Skeletal muscle satellite cell (primary cell): ENCODE measurements around the gene PTPRT.

Experiments
- H3K27me3 ChIP-seq: 2 replicates; pipeline ENCODE4 v1.7.0; 2013; ENCODE audit warnings: low read length; ENCODE audit not compliant: control insufficient read depth, insufficient read depth
- H3K36me3 ChIP-seq: 2 replicates; pipeline ENCODE4 v1.7.0; 2013; ENCODE audit warnings: mild to moderate bottlenecking, control low read depth, low read length; ENCODE audit not compliant: insufficient read depth
- H3K4me1 ChIP-seq: 2 replicates; pipeline ENCODE4 v1.7.0; 2013; ENCODE audit warnings: low read length; ENCODE audit not compliant: control insufficient read depth, insufficient read depth
- H3K4me2 ChIP-seq: 2 replicates; pipeline ENCODE4 v1.7.0; 2013; ENCODE audit warnings: mild to moderate bottlenecking, low read length
- H3K4me3 ChIP-seq: 2 replicates; pipeline ENCODE4 v1.7.0; 2013; ENCODE audit warnings: low read length
- H3K9ac ChIP-seq: 2 replicates; pipeline ENCODE4 v1.7.0; 2013; ENCODE audit warnings: mild to moderate bottlenecking, low read depth, low read length, moderate library complexity
- H3K9me3 ChIP-seq: replicated peaks from 2 replicates; pipeline ENCODE4 v1.7.0; 2013; ENCODE audit warnings: mild to moderate bottlenecking, control low read depth, low read length

PTPRT gene

DNA sequence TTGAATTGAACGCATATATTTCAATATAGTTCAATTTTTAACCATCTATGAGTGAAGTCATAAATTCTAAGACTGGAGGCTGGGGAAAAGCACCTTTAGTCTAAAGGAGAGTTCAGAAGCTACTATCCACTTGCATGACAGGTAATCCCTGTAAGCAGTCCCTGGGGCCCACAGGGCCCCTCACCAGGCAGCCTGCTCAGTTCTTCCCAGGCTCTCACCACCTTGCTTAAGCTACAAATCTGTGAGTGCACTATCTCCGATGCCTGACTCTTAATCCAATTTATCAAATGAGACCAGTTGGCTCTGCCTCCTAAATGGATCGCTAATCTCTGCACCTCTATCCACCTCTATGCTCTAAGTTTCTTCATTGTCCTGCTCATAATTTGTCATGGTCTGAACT, 413.8 kb downstream of the PTPRT start:
- Histone ChIP-seq H3K9ac (no peak overlapping the region), H3K4me3 (no peak overlapping the region), H3K4me1 (no peaks in the 10 kb centered on the region), H3K9me3 (peaks cover 15% of the 10 kb centered on the region), H3K27me3 (no peaks in the 10 kb centered on the region), H3K4me2 (no peak overlapping the region), H3K36me3 (no peaks in the 10 kb centered on the region)

DNA sequence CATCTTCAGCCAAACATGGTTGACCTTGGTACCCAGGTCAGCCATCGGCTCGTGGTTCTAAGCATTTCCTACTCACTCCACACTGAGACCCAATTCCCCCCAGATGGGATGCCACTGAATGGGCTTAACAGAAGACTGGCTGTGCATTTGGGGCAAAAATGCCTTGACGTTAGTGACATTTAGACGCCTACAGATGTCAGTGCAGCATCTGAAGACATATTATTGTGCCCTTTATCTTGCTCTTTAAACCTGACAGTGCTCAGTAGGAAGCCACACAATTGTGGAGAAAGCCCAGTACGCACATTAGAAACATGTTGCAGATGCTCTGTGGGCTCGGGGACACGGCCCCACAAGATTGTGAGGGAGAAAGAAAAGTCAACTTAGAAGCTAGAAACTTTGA, 414.7 kb downstream of the PTPRT start:
- H3K4me1 ChIP-seq = no peaks in the 10 kb centered on the region
- H3K4me3 ChIP-seq = no peak overlapping the region
- no peaks in the 10 kb centered on the region for H3K27me3 ChIP-seq
- H3K9me3 ChIP-seq = peaks cover 15% of the 10 kb centered on the region
- no peak overlapping the region for H3K9ac ChIP-seq
- H3K36me3 ChIP-seq = no peaks in the 10 kb centered on the region
- H3K4me2 ChIP-seq = no peak overlapping the region

DNA sequence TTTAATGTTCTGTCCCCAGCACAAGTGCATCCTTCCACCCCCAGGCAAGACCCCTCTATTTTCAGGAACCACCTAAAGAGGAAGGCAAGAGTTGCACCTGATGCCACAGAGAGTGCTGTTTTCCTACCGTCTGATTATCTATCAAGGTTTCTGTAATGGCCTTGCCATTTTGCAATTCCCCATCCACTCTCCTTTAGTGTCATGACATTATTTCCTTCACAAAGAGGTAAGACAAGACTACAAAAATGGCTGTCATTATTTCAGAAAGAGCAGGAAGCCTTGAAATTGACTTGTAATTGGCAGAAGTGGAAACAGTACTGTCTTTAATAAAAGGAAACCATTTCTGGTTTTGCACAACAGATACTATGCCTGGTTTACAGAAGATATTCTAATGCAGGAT, 426.7 kb downstream of the PTPRT start:
- Histone ChIP-seq H3K9ac (no peak overlapping the region), H3K4me1 (no peaks in the 10 kb centered on the region), H3K9me3 (peaks cover 8% of the 10 kb centered on the region)

DNA sequence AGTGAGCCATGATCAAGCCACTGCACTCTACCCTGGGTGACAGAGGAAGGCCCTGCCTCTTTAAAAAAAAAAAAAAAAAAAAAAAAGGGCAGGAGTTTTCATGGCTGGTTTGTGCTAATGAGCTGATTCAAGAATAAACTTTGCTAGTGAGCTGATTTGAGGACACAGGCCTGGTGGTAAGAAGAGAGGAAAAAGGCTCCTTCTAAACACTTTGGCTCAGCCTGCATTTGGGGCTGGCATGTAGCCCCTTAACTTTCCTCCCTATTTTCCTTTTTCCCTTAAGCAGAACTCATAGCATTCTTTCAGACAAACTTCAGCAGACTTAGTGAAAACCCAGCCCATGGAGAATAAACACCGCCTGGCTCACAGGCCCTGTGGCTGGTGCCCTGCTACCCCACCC, 432.7 kb downstream of the PTPRT start:
- Histone ChIP-seq H3K9ac (no peak overlapping the region), H3K9me3 (peaks cover 19% of the 10 kb centered on the region), H3K4me1 (no peaks in the 10 kb centered on the region), H3K4me2 (no peak overlapping the region), H3K4me3 (no peak overlapping the region), H3K36me3 (no peaks in the 10 kb centered on the region), H3K27me3 (no peaks in the 10 kb centered on the region)

More for the DNA sequence above, 426.7 kb downstream of the PTPRT start:
- Histone ChIP-seq H3K36me3 (no peaks in the 10 kb centered on the region), H3K4me3 (no peak overlapping the region), H3K27me3 (no peaks in the 10 kb centered on the region), H3K4me2 (no peak overlapping the region)

DNA sequence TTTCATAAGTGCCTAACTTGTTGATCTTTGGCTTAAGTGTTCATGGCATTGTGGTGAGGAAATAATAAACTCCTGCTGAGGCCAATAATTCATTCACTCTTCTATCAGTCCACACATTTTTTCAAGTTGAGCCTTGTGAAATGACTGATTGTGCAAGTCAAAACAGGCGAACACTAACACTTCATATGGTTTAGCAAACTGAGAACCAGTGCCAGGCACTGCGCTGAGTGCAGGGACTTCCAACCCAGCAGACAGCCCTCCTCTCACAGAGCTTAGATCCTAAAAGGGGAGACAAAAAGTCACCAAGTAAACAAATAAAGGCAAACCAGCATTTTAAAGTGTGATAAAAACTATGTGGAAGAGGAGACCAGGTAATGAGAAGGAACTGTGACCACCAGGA, 435.0 kb downstream of the PTPRT start:
- no peaks in the 10 kb centered on the region for H3K27me3 ChIP-seq
- no peak overlapping the region for H3K9ac ChIP-seq
- H3K4me1 ChIP-seq = no peaks in the 10 kb centered on the region
- H3K9me3 ChIP-seq = peaks cover 19% of the 10 kb centered on the region
- H3K4me2 ChIP-seq = no peak overlapping the region
- no peaks in the 10 kb centered on the region for H3K36me3 ChIP-seq
- no peak overlapping the region for H3K4me3 ChIP-seq

DNA sequence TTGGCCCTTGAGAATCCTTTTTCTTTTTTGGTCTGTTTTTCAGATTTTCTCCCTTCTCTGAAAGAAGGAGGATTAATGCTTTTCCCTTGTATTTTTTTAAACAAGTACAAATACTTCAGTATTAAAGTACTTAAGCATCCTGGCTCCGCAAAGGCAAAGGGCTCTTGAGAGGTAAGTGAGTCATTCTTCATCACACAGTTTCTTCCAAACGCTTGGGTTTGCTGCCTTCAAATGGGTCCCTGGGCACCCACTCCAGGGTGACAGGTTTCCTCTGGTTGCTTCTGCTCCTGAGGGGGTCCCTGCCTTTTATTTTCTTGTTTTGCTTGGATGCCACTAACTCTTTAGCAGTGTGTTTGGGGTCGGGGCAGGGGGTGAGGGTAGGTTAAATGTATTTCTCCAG, 437.1 kb downstream of the PTPRT start:
- H3K9me3 ChIP-seq = peaks cover 26% of the 10 kb centered on the region
- H3K27me3 ChIP-seq = no peaks in the 10 kb centered on the region
- no peak overlapping the region for H3K4me3 ChIP-seq
- H3K4me1 ChIP-seq = no peaks in the 10 kb centered on the region
- no peaks in the 10 kb centered on the region for H3K36me3 ChIP-seq
- no peak overlapping the region for H3K4me2 ChIP-seq
- no peak overlapping the region for H3K9ac ChIP-seq

DNA sequence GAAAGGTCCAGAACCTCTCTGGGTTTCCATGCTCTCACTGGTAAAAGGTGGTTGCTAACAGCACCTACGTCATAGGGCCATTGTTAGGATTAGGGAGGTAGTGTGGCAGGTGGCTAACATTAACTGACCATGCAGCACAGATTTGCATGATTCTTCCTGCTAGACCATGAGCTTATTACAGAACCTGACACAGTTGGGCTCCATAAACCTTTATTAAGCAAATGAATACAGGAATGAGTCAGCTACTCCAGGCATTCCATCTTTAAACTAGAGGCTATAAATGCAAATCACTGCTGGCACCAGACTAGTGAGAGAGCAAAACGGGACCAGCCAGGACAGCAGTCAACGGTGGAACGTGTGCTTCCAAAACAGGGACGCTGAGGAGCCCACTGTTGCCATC, 440.1 kb downstream of the PTPRT start:
- Histone ChIP-seq H3K9me3 (peaks cover 20% of the 10 kb centered on the region), H3K27me3 (no peaks in the 10 kb centered on the region), H3K4me2 (no peak overlapping the region), H3K36me3 (no peaks in the 10 kb centered on the region), H3K9ac (no peak overlapping the region), H3K4me3 (no peak overlapping the region), H3K4me1 (no peaks in the 10 kb centered on the region)

DNA sequence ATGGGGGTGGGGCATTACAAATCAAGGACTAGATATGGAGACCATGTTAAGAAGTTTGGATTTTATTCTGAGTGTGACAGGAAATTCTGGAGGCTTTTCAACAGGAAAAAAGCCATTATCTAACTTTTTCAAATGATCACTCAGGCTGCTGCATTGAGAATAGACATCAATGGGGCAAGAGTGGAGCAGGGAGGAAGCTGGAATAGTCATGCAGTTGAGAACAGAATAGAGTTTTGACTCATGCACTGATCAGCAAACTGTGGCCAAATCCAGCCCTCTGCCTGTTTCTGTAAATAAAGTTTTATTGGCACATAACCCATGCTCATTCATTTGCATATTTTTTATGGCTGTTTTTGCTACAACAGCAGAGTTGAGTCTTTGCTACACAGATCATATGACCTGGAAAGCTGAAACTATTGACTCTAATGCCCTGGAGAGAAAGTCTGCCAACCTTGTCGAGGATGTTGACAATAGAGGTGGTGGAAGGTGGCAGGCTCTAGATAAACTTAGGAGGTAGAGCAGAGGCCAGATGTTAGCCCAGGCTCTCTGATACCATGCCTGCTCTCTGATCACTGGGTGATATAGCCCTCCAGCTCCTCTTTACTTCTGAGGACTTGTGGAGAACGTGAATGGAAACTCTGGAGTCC, 441.8 kb downstream of the PTPRT start:
- H3K4me1 ChIP-seq = no peaks in the 10 kb centered on the region
- no peak overlapping the region for H3K9ac ChIP-seq
- H3K27me3 ChIP-seq = no peaks in the 10 kb centered on the region
- H3K4me2 ChIP-seq = no peak overlapping the region
- no peaks in the 10 kb centered on the region for H3K36me3 ChIP-seq
- H3K4me3 ChIP-seq = no peak overlapping the region
- H3K9me3 ChIP-seq = peaks cover 21% of the 10 kb centered on the region

DNA sequence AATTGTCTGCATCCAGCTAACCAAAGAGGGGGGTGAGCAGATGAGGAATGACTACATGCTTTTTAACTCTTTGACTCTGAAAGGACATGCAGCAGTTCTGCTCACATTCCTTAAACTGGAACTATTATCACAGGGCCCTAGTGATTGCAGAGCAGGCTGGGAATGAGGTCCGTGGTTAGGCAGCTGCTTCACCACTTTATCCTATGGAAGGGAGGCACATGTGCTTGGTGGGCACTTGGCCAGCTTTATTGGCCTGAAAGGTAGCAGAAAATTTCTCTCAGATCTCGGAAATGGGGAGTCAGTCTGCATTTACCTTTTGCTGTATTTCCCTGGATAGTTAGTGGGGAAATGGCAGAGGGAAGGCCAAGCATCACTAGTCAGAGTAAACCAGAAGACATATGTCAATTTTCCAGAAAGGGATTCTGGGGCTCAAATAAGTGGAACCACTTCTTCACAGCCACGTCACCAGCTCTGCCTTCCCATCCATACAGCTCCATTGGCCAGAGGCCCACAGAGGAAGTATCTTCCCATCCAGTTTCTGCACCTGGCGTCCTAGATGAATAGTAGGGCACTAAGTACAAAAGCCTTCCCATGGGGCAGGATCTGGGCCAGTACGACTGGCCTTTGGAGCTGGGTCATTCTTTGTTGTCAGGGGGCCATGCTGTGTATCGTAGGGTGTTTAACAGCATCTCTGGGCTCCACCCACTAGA, 444.8 kb downstream of the PTPRT start:
- H3K9me3 ChIP-seq = peaks cover 27% of the 10 kb centered on the region
- H3K9ac ChIP-seq = no peak overlapping the region
- H3K4me3 ChIP-seq = no peak overlapping the region
- H3K4me2 ChIP-seq = no peak overlapping the region
- H3K27me3 ChIP-seq = no peaks in the 10 kb centered on the region
- H3K4me1 ChIP-seq = no peaks in the 10 kb centered on the region
- H3K36me3 ChIP-seq = no peaks in the 10 kb centered on the region

DNA sequence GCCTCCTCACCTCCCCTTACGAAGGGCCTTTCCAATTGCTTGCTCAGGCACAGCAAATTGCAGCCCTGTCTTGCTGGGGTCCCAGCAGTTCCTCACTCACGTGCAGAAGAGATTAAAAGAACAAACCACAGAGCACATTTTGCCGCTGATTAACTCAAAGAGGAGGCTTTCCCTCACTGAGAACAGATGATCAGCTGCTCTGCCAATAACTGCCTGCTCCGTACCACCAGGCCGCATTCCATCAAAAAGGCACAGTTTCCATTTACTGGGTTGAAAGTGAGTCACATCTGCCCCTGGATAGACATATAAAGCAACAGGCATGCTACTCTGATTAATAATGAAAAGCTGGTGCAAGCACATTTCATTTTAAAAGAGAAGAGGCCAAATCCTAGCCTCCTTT, 446.8 kb downstream of the PTPRT start:
- Histone ChIP-seq H3K27me3 (no peaks in the 10 kb centered on the region), H3K9ac (no peak overlapping the region), H3K4me3 (no peak overlapping the region), H3K36me3 (no peaks in the 10 kb centered on the region), H3K4me1 (no peaks in the 10 kb centered on the region), H3K9me3 (peaks cover 18% of the 10 kb centered on the region), H3K4me2 (no peak overlapping the region)

DNA sequence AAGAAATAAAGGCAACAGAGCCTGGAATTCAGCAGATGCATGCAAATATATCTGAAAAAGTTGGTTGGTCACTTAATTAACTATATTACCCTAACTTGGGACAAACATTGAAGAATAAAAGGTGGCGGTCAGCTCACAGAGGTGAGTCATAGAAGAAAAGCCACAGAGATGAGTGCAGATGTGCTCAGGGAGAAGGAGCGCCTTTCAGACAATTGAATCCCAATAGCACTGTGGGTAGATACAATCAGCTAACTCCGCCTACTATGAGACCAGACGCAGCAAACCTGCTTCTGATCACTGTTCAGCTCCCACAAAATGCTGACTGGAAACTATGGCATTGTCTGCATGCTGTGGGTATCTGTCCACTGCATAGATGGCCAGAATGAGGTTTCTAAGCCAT, 447.8 kb downstream of the PTPRT start:
- no peaks in the 10 kb centered on the region for H3K27me3 ChIP-seq
- H3K36me3 ChIP-seq = no peaks in the 10 kb centered on the region
- no peak overlapping the region for H3K4me3 ChIP-seq
- no peaks in the 10 kb centered on the region for H3K4me1 ChIP-seq
- no peak overlapping the region for H3K9ac ChIP-seq
- H3K9me3 ChIP-seq = peaks cover 18% of the 10 kb centered on the region
- H3K4me2 ChIP-seq = no peak overlapping the region

DNA sequence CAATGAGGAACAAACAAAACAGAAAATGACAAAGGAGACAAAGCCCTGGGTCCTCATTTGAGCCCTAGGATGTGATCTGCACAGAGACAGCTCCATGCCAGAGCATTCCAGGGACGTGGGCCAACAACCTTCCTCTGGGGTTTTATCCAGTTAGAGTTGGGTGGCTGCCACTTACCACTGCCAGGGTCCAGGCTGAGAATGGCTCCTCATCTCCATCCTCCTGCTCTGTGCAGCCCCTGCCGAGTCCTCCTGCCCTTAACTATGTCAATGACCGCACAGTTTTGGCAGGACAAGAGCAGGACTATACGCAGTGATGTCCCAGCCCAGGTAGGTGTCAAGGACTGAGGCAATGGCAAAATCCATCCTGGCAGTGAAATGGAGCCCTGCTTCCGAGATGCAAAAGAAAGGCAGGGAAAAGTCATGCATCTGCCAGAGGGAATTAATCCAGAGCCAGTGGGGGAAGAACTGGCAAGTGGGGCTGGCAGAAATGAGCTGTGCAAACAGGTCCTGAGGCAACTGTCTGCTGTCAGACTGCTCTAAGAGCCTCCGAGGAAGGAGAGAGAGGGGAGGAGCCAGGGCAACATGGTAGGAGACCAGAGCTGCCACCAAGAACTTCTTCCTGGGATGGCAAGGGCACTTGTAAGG, 449.4 kb downstream of the PTPRT start:
- no peaks in the 10 kb centered on the region for H3K36me3 ChIP-seq
- peaks cover 18% of the 10 kb centered on the region for H3K9me3 ChIP-seq
- H3K9ac ChIP-seq = no peak overlapping the region
- H3K4me3 ChIP-seq = no peak overlapping the region
- no peaks in the 10 kb centered on the region for H3K4me1 ChIP-seq
- no peak overlapping the region for H3K4me2 ChIP-seq
- no peaks in the 10 kb centered on the region for H3K27me3 ChIP-seq
